HEK293T (cell line): ENCODE data around the gene ZIM2.

Experiments used
- CTCF ChIA-PET: fragments of 350-600 bp; formaldehyde crosslinking; extraction: SDS; loops from one replicate; lab custom pipeline; 2021; ENCODE audit warnings: antibody characterized with exemption, inconsistent platforms; lab: Yijun Ruan, JAX
- POLR2A ChIA-PET: fragments of 350-600 bp; formaldehyde crosslinking; extraction: SDS; loops from one replicate; lab custom pipeline; 2020; ENCODE audit warnings: antibody characterized with exemption, inconsistent platforms; lab: Yijun Ruan, JAX
- DNase-seq: peaks from one replicate; pipeline ENCODE4 v3.0.0; 2012; ENCODE audit warnings: mixed read lengths; ENCODE audit errors: extremely low spot score
- ARNT ChIP-seq: fragments of 450-650 bp; IDR thresholded peaks from 2 replicates; pipeline ENCODE4 v1.6.1; 2017; ENCODE audit warnings: mild to moderate bottlenecking
- BHLHE40 ChIP-seq: fragments of 450-650 bp; IDR thresholded peaks from 2 replicates; pipeline ENCODE4 v1.6.1; 2016; ENCODE audit warnings: mild to moderate bottlenecking, moderate library complexity, borderline replicate concordance
- ELF4 ChIP-seq: fragments of 450-650 bp; IDR thresholded peaks from 2 replicates; pipeline ENCODE4 v1.6.1; 2017; ENCODE audit warnings: antibody characterized with exemption
- FOXA1 ChIP-seq: fragments of 450-650 bp; IDR thresholded peaks from 2 replicates; pipeline ENCODE4 v1.6.1; 2016; ENCODE audit warnings: mild to moderate bottlenecking
- FOXK2 ChIP-seq: fragments of 450-650 bp; IDR thresholded peaks from 2 replicates; pipeline ENCODE4 v1.6.1; 2016; ENCODE audit warnings: mild to moderate bottlenecking
- FOXM1 ChIP-seq: fragments of 450-650 bp; IDR thresholded peaks from 2 replicates; pipeline ENCODE4 v1.6.1; 2017; ENCODE audit warnings: mild to moderate bottlenecking, borderline replicate concordance
- HDGF ChIP-seq: fragments of 450-650 bp; IDR thresholded peaks from 2 replicates; pipeline ENCODE4 v1.6.1; 2017; ENCODE audit warnings: antibody characterized with exemption, borderline replicate concordance
- L3MBTL2 ChIP-seq: fragments of 450-650 bp; conservative IDR thresholded peaks from 2 replicates; pipeline ENCODE4 v1.6.1; 2016; ENCODE audit warnings: mild to moderate bottlenecking
- LEF1 ChIP-seq: fragments of 450-650 bp; IDR thresholded peaks from 2 replicates; pipeline ENCODE4 v1.6.1; 2017; ENCODE audit warnings: mild to moderate bottlenecking, borderline replicate concordance
- NFRKB ChIP-seq: fragments of 450-650 bp; IDR thresholded peaks from 2 replicates; pipeline ENCODE4 v1.6.1; 2016; ENCODE audit warnings: mild to moderate bottlenecking, moderate library complexity
- SP1 ChIP-seq: fragments of 450-650 bp; IDR thresholded peaks from 2 replicates; pipeline ENCODE4 v1.6.1; 2017
- TARDBP ChIP-seq: fragments of 450-650 bp; IDR thresholded peaks from 2 replicates; pipeline ENCODE4 v1.6.1; 2016
- ZNF384 ChIP-seq: fragments of 450-650 bp; IDR thresholded peaks from 2 replicates; pipeline ENCODE4 v1.6.1; 2016
- TF ChIP-seq, protein P1 (sequence below): fragments of 450-650 bp; IDR thresholded peaks from 2 replicates; pipeline ENCODE4 v1.6.1; 2016

The ZIM2 gene

DNA sequence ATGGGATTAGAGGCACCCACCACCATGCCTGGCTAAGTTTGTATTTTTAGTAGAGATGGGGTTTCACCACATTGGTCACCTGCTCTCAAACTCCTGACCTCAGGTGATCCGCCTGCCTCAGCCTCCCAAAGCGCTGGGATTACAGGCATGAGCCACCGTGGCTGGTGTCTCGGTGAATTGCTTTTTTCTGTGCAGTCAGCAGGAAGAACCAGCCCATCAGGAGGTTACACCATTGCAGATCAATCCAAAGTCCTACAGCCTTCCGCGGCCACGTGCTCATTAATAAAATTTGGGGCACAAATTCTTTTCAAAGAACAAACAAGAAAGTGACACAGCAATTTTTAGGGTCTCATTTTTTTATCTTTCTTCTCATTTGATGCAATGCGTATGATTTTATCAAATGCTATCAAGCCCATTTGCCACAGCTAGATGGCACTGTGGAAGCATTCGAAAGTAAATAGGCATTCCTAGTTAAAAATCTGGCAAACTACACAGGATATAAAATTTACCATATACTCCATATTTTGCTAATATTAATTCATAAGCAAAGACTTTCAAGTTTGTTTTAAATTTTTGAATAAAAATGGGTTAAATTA is 114.6 kb downstream of the ZIM2 start:
- ChIA-PET POLR2A (no interaction called here), CTCF (no interaction called here)
- DNase-seq = no peak
- no peak for TF ChIP-seq ARNT
- TF ChIP-seq FOXM1 = no peak
- no peak for TF ChIP-seq FOXK2
- no peak for TF ChIP-seq HDGF
- TF ChIP-seq SP1 = no peak
- no peak for TF ChIP-seq ELF4
- TF ChIP-seq L3MBTL2 = no peak
- TF ChIP-seq BHLHE40 = no peak
- TF ChIP-seq NFRKB = no peak
- TF ChIP-seq FOXA1 = no peak
- TF ChIP-seq, protein P1, sequence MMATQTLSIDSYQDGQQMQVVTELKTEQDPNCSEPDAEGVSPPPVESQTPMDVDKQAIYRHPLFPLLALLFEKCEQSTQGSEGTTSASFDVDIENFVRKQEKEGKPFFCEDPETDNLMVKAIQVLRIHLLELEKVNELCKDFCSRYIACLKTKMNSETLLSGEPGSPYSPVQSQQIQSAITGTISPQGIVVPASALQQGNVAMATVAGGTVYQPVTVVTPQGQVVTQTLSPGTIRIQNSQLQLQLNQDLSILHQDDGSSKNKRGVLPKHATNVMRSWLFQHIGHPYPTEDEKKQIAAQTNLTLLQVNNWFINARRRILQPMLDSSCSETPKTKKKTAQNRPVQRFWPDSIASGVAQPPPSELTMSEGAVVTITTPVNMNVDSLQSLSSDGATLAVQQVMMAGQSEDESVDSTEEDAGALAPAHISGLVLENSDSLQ = no peak
- no peak for TF ChIP-seq LEF1
- TF ChIP-seq ZNF384 = no peak
- no peak for TF ChIP-seq TARDBP
